ENCODE data around the gene EZR.

EZR gene

GRCh38 chr6:158780988-158781691, 38.0 kb downstream of the EZR start:
- DNase-seq (ENCODE audit: insufficient read length, low spot score) (no peak), FAIRE-seq (no peak)
- TF ChIP-seq, protein P1, sequence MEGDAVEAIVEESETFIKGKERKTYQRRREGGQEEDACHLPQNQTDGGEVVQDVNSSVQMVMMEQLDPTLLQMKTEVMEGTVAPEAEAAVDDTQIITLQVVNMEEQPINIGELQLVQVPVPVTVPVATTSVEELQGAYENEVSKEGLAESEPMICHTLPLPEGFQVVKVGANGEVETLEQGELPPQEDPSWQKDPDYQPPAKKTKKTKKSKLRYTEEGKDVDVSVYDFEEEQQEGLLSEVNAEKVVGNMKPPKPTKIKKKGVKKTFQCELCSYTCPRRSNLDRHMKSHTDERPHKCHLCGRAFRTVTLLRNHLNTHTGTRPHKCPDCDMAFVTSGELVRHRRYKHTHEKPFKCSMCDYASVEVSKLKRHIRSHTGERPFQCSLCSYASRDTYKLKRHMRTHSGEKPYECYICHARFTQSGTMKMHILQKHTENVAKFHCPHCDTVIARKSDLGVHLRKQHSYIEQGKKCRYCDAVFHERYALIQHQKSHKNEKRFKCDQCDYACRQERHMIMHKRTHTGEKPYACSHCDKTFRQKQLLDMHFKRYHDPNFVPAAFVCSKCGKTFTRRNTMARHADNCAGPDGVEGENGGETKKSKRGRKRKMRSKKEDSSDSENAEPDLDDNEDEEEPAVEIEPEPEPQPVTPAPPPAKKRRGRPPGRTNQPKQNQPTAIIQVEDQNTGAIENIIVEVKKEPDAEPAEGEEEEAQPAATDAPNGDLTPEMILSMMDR (IDR thresholded peaks at IDR 0.05; ENCODE audit: insufficient read depth, missing control alignments): no peak

DNA sequence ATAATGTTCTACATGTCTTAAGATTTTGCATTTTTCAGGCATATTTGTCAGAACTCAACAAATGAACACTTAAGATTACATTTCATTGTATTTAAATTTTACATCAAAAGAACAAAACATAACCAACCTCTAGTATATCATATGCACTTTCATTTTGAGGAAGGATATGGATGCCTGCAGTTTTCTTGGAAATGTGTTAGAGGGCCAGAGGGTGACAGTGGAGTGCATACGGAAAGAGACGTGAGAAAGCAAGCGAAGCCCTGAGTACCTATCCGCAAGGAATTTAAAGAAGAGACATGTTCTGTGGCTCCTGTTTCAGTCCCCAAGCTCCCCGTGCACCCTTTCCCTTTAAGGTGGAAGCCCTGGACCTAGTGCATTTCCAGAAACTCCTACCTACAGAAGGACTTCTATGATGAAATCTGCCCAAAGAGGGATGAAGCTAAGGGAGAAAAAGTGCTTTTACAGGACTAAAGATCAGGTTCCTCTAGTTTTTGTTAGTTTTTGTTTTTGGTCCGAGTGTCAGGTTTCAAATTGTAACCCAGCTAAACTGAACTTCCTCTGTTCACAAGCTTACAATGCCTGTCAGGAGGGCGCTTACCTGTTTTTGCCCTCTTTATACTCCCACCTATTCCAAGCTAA, 38.8 kb downstream of the EZR start:
- TF ChIP-seq, protein P1 (IDR thresholded peaks at IDR 0.05; ENCODE audit: insufficient read depth, missing control alignments): no peak
- FAIRE-seq (no peak), DNase-seq (ENCODE audit: insufficient read length, low spot score) (no peak)

DNA sequence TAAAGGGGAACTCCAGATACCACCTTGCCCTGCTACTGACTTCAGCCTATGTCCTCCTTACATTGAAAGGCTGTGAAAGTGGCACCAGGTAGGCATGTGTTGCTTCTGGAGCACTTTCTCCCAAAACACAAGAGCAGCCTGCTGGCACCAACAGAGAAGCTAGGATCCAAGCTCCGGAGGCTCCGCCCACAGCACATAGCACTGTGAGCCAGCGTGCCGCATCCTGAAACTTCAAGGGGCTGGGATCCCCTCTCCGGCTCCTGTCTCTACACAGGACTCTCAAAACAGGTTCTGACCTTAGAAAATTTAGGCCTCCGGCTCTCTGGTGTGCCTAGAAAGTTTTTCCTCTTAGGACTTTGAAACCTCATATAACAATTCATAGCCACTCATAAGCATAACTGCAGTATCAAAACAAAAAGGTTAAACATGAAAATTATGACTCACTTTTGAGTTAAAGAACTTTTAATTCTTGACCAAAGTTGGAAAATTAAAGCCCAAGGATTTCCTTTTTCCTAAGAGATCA, 41.1 kb downstream of the EZR start:
- TF ChIP-seq, protein P1 (IDR thresholded peaks at IDR 0.05; ENCODE audit: insufficient read depth, missing control alignments): no peak
- FAIRE-seq: no peak
- no peak for DNase-seq (ENCODE audit: insufficient read length, low spot score)

DNA sequence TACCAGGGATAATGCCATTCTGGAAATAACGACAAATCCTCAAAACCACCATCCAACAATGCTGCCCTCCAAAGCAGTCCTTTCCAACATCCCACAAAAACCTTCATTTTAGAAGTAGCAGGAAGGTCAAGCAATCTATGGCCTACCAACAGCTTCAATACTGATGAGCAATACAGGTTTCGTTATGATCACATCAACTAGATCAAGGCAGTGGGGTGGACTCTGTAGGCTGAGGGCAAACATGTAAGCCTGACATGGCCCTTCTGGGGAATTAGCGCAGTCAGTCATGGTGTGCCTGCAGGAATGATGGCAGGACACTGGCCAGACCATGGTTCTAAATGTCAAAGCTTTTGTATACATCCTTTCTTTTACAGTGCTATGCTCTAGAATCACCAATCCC, 41.7 kb downstream of the EZR start:
- TF ChIP-seq, protein P1 (IDR thresholded peaks at IDR 0.05; ENCODE audit: insufficient read depth, missing control alignments): no peak
- no peak for FAIRE-seq
- DNase-seq (ENCODE audit: insufficient read length, low spot score): no peak

DNA sequence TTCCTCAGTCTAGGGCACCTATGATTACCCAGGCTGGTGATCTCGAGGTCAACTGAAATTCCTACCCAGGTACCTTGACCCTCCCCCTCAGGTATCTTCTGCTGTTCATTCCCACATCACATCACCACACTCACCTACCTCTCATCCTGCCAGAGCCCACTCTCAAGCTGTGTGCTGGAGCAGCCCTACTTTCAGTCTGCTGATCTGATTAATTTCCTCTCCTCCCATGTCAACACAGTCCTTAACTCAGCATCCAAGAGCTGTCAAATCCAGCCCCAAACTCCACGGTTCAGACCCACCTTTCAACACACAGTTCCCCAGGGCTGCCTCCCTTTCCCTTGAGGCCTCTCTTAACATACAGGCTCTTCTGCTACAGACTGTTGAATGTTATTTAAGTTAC, 42.4 kb downstream of the EZR start:
- FAIRE-seq (no peak), DNase-seq (ENCODE audit: insufficient read length, low spot score) (no peak)
- TF ChIP-seq, protein P1 (IDR thresholded peaks at IDR 0.05; ENCODE audit: insufficient read depth, missing control alignments): no peak

DNA sequence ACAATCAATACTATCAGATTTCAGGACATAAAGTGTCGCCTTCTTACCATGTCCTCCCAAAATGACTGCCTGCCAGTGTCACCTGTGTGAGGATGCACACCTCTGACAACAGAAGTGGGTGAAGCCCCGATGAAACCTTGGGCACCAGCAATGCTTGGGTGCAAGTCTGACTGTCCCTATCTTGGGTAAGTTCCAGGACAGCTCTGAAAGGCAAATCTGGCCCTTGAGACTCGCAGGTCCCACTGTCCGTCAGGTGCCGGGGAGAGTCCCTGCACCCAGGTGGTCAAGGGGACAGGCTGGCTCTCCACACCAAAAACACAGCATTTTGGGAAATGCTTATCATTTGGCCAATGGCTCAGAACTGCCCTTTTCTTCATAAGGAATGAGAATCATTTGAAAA, 43.3 kb downstream of the EZR start:
- no peak for FAIRE-seq
- DNase-seq (ENCODE audit: insufficient read length, low spot score): no peak
- TF ChIP-seq, protein P1 (IDR thresholded peaks at IDR 0.05; ENCODE audit: insufficient read depth, missing control alignments): no peak

All from D721Med (cell line).